Mammary epithelial cell (primary cell): ENCODE data around the gene SLC35D2.

Experiments
- CTCF ChIP-seq, 2 donors: IDR thresholded peaks in 1 of 2; conservative IDR thresholded peaks in 1 of 2; 2 replicates each; pipeline ENCODE4 v1.5.1; 2011 to 2012; ENCODE audit warnings: inconsistent platforms in 2 of 2, low read length in 2 of 2, mild to moderate bottlenecking in 2 of 2, control low read depth in 1 of 2, low read depth in 1 of 2; ENCODE audit not compliant: insufficient read depth in 1 of 2; ENCODE audit errors: extremely low read depth in 1 of 2
- EZH2 ChIP-seq: IDR thresholded peaks from 2 replicates; pipeline ENCODE4 v1.6.1; 2012; ENCODE audit warnings: low read length, inconsistent platforms, borderline replicate concordance

- no peak for TF ChIP-seq CTCF (conservative IDR thresholded peaks at IDR 0.05 in 1 of 2, IDR thresholded peaks at IDR 0.05 in 1 of 2; ENCODE audit: extremely low read depth in 1 of 2, insufficient read depth in 1 of 2, low read depth in 1 of 2, low read length in 2 of 2)
- TF ChIP-seq EZH2, result no peak
These were observed 12.5 kb upstream of the SLC35D2 start for GRCh38 chr9:96395964-96396363.
